Measurements from ENCODE around the gene TMEM131. TPM values are rescaled to one million over a fixed set of nuclear protein-coding genes. Genes with fewer than 3 reads are reported as not detected.

TMEM131 gene
- polyA plus RNA-seq, 3 donors = 7.1 to 11.0 (median 10.6) TPM

GRCh38 chr2:97731274-97732020 is 264.3 kb downstream of the TMEM131 start:
- 85 to 89% (median 87%) methylated on average over 12 of the region's 12 CpGs for WGBS, 3 donors
- H3K27ac ChIP-seq (ENCODE audit: low read depth, low read length) = no peak overlapping the region

GRCh38 chr2:97730245-97730644 is 265.5 kb downstream of the TMEM131 start:
- WGBS, 3 donors = 88 to 100% (median 100%) methylated on average over 1 of the region's 1 CpG
- H3K27ac ChIP-seq (ENCODE audit: low read depth, low read length) = no peak overlapping the region

- WGBS, 3 donors = 75 to 81% (median 80%) methylated on average over 12 of the region's 12 CpGs
- H3K27ac ChIP-seq (ENCODE audit: low read depth, low read length) = no peak overlapping the region
Measured at GRCh38 chr2:97728091-97728731, 267.5 kb downstream of the TMEM131 start.

GRCh38 chr2:97727296-97727695 is 268.5 kb downstream of the TMEM131 start:
- no peak overlapping the region for H3K27ac ChIP-seq (ENCODE audit: low read depth, low read length)
- 91 to 92% (median 91%) methylated on average over 7 of the region's 7 CpGs for WGBS, 3 donors

- H3K27ac ChIP-seq (ENCODE audit: low read depth, low read length) = no peak overlapping the region
- 37 to 59% (median 43%) methylated on average over 4 of the region's 4 CpGs for WGBS, 3 donors
Measured at GRCh38 chr2:97726261-97727064, 269.3 kb downstream of the TMEM131 start.

- 93 to 96% (median 95%) methylated on average over 25 to 31 of the region's 31 CpGs for WGBS, 3 donors
- no peak overlapping the region for H3K27ac ChIP-seq (ENCODE audit: low read depth, low read length)
Measured at GRCh38 chr2:97724946-97725688, 270.6 kb downstream of the TMEM131 start.

GRCh38 chr2:97724501-97724900 is 271.2 kb downstream of the TMEM131 start:
- 69 to 82% (median 80%) methylated on average over 17 of the region's 17 CpGs for WGBS, 3 donors
- no peak overlapping the region for H3K27ac ChIP-seq (ENCODE audit: low read depth, low read length)

GRCh38 chr2:97724073-97724410 is 271.7 kb downstream of the TMEM131 start:
- H3K27ac ChIP-seq (ENCODE audit: low read depth, low read length) = no peak overlapping the region
- WGBS, 3 donors = 40 to 62% (median 59%) methylated on average over 36 to 41 of the region's 41 CpGs

GRCh38 chr2:97723156-97724072 is 272.3 kb downstream of the TMEM131 start:
- 77 to 85% (median 84%) methylated on average over 35 to 37 of the region's 37 CpGs for WGBS, 3 donors
- H3K27ac ChIP-seq (ENCODE audit: low read depth, low read length) = no peak overlapping the region

GRCh38 chr2:97722227-97722626 is 273.5 kb downstream of the TMEM131 start:
- 89 to 95% (median 94%) methylated on average over 6 of the region's 6 CpGs for WGBS, 3 donors
- H3K27ac ChIP-seq (ENCODE audit: low read depth, low read length) = no peak overlapping the region

- no peak overlapping the region for H3K27ac ChIP-seq (ENCODE audit: low read depth, low read length)
- WGBS, 3 donors = 80 to 86% (median 83%) methylated on average over 2 of the region's 2 CpGs
Measured at GRCh38 chr2:97720746-97721145, 275.0 kb downstream of the TMEM131 start.

- WGBS, 3 donors = 92 to 94% (median 93%) methylated on average over 16 of the region's 16 CpGs
- H3K27ac ChIP-seq (ENCODE audit: low read depth, low read length) = no peak overlapping the region
Measured at GRCh38 chr2:97719362-97720155, 276.2 kb downstream of the TMEM131 start.

- no peak overlapping the region for H3K27ac ChIP-seq (ENCODE audit: low read depth, low read length)
- 45 to 85% (median 55%) methylated on average over 3 of the region's 3 CpGs for WGBS, 3 donors
Measured at GRCh38 chr2:97718942-97719341, 276.8 kb downstream of the TMEM131 start.

GRCh38 chr2:97718051-97718882 is 277.5 kb downstream of the TMEM131 start:
- H3K27ac ChIP-seq (ENCODE audit: low read depth, low read length) = no peak overlapping the region
- 68 to 73% (median 69%) methylated on average over 19 to 21 of the region's 21 CpGs for WGBS, 3 donors

GRCh38 chr2:97717613-97717995 is 278.1 kb downstream of the TMEM131 start:
- no peak overlapping the region for H3K27ac ChIP-seq (ENCODE audit: low read depth, low read length)
- 51 to 62% (median 60%) methylated on average over 3 of the region's 3 CpGs for WGBS, 3 donors

Measured in adipose tissue (tissue), 3 donors.